Keratinocyte (primary cell): ENCODE data around the gene FAM120A. TPM values are rescaled to one million over a fixed set of nuclear protein-coding genes. Genes with fewer than 3 reads are reported as not detected.

Experiments
- DNase-seq: peaks from one replicate; pipeline ENCODE4 v3.0.0-alpha.2; 2011; ENCODE audit warnings: low read depth, missing footprints, low spot score
- FAIRE-seq: peaks from 2 replicates; lab custom pipeline; 2011; peaks lifted over from hg19 to GRCh38; lab: Jason Lieb, UNC
- H2AFZ ChIP-seq: 2 replicates; pipeline ENCODE4 v1.6.0; 2012; ENCODE audit warnings: low read length, control low read depth, inconsistent platforms; ENCODE audit not compliant: control insufficient read depth
- H3K27ac ChIP-seq: 2 replicates; pipeline ENCODE4 v1.5.1; 2011; ENCODE audit warnings: low read length; ENCODE audit not compliant: control insufficient read depth, insufficient read depth
- H3K27me3 ChIP-seq: 3 replicates; pipeline ENCODE4 v1.6.0; 2011; ENCODE audit warnings: low read length; ENCODE audit not compliant: control insufficient read depth, insufficient read depth; ENCODE audit errors: extremely low read depth
- H3K36me3 ChIP-seq, 2 experiments: 2 replicates in 1 of 2; 3 replicates in 1 of 2; pipeline ENCODE4 v1.5.1; 2011; ENCODE audit warnings: low read length in 2 of 2, mild to moderate bottlenecking in 1 of 2; ENCODE audit not compliant: control insufficient read depth in 2 of 2, insufficient read depth in 2 of 2; ENCODE audit errors: extremely low read depth in 1 of 2
- H3K4me1 ChIP-seq: 3 replicates; pipeline ENCODE4 v1.5.1; 2011; ENCODE audit warnings: low read length; ENCODE audit not compliant: control insufficient read depth, insufficient read depth; ENCODE audit errors: extremely low read depth
- H3K4me2 ChIP-seq: 3 replicates; pipeline ENCODE4 v1.6.0; 2011; ENCODE audit warnings: low read depth, low read length; ENCODE audit not compliant: control insufficient read depth, insufficient read depth; ENCODE audit errors: extremely low read depth
- H3K4me3 ChIP-seq, 3 experiments: fragments of 200-600 bp in 1 of 3; sonication (generic) in 1 of 3; 2 replicates in 2 of 3; 3 replicates in 1 of 3; pipeline ENCODE4 v1.5.1; 2011 to 2016; ENCODE audit warnings: low read length in 3 of 3, mild to moderate bottlenecking in 3 of 3, control low read depth in 2 of 3, inconsistent platforms in 1 of 3, low read depth in 1 of 3, mixed read lengths in 1 of 3, mixed run types in 1 of 3, moderate library complexity in 1 of 3; ENCODE audit not compliant: control insufficient read depth in 2 of 3, insufficient read depth in 2 of 3; ENCODE audit errors: extremely low read depth in 1 of 3
- H3K79me2 ChIP-seq: 2 replicates; pipeline ENCODE4 v1.6.0; 2012; ENCODE audit warnings: low read length; ENCODE audit not compliant: control insufficient read depth, insufficient read depth
- H3K9ac ChIP-seq: 3 replicates; pipeline ENCODE4 v1.6.0; 2011; ENCODE audit warnings: low read length; ENCODE audit not compliant: control insufficient read depth, insufficient read depth; ENCODE audit errors: extremely low read depth
- H3K9me1 ChIP-seq: 3 replicates; pipeline ENCODE4 v1.6.0; 2011; ENCODE audit warnings: low read length; ENCODE audit not compliant: control insufficient read depth, insufficient read depth; ENCODE audit errors: extremely low read depth
- H3K9me3 ChIP-seq: 2 replicates; pipeline ENCODE4 v1.5.1; 2012; ENCODE audit warnings: low read depth, low read length; ENCODE audit not compliant: control insufficient read depth
- H4K20me1 ChIP-seq: 3 replicates; pipeline ENCODE4 v1.6.0; 2011; ENCODE audit warnings: low read length; ENCODE audit not compliant: control insufficient read depth, insufficient read depth; ENCODE audit errors: extremely low read depth
- CTCF ChIP-seq, 3 experiments: IDR thresholded peaks in 1 of 3; conservative IDR thresholded peaks in 1 of 3; optimal IDR thresholded peaks in 1 of 3; 2 replicates in 2 of 3; 3 replicates in 1 of 3; pipeline versions ENCODE3 to v1.5.1; 2011; ENCODE audit warnings: low read length in 3 of 3, mild to moderate bottlenecking in 3 of 3, moderate library complexity in 2 of 3, control low read depth in 1 of 3, inconsistent platforms in 1 of 3; ENCODE audit not compliant: insufficient read depth in 2 of 3; ENCODE audit errors: extremely low read depth in 1 of 3
- EZH2 ChIP-seq: IDR thresholded peaks from one replicate; pipeline ENCODE4 v1.6.1; 2012; ENCODE audit warnings: inconsistent platforms, mild to moderate bottlenecking, low read length, moderate library complexity
- dilution Hi-C: fragments of 300-500 bp; cut with MboI; formaldehyde crosslinking; loops from one replicate; pipeline ENCODE4 v1.7.0; 2020; ENCODE audit warnings: low sequenced_read_pairs; ENCODE audit not compliant: extremely low pct_ligation_motif_present
- polyA plus RNA-seq, 5 experiments: library from polyadenylated mRNA; depleted of rRNA in 3 of 5; stranded (reverse) in 3 of 5; stranded (forward) in 1 of 5; unstranded in 1 of 5; fragments of >200 nt; gene quantifications; 1 replicate in 1 of 5; 2 replicates in 3 of 5; 3 replicates in 1 of 5; pipeline versions ENCODE4 v1.2.1 to v1.2.3, GENCODE V29; 2011 to 2012; ENCODE audit warnings: missing spikeins in 2 of 5, low read depth in 1 of 5, low replicate concordance in 1 of 5

Gene FAM120A
- polyA plus RNA-seq, 1 donor (not counting 4 experiments of a cell fraction or from before 2014, with no cell fraction given) = 79.2 TPM

- Histone ChIP-seq H3K79me2 (peaks cover 7% of the 10 kb centered on the region), H3K27ac (peak overlapping the region; percentile 16), H2AFZ (no peak overlapping the region), H3K36me3 (peaks cover 18 to 19% of the 10 kb centered on the region in 2 experiments), H3K27me3 (no peaks in the 10 kb centered on the region), H3K9me1 (no peaks in the 10 kb centered on the region), H3K4me2 (no peak overlapping the region), H3K9me3 (no peaks in the 10 kb centered on the region), H4K20me1 (no peaks in the 10 kb centered on the region), H3K4me3 (no peak overlapping the region), H3K9ac (no peak overlapping the region), H3K4me1 (peaks cover 24% of the 10 kb centered on the region)
- no peak for FAIRE-seq
- TF ChIP-seq EZH2 = no peak
- TF ChIP-seq CTCF (optimal IDR thresholded peaks at IDR 0.05 in 1 of 3, IDR thresholded peaks at IDR 0.05 in 1 of 3, conservative IDR thresholded peaks at IDR 0.05 in 1 of 3; ENCODE audit: extremely low read depth in 1 of 3, insufficient read depth in 2 of 3, low read length in 3 of 3) = no peak
- dilution Hi-C loops = no loop called here
- no peak for DNase-seq
Measured at GRCh38 chr9:93541581-93542349, 90.3 kb downstream of the FAM120A start.

- no peak overlapping the region for H3K9ac ChIP-seq
- dilution Hi-C loops = no loop called here
- FAIRE-seq (no peak), DNase-seq (peak; percentile 17)
- H3K4me1 ChIP-seq = peaks cover 24% of the 10 kb centered on the region
- no peak overlapping the region for H2AFZ ChIP-seq
- TF ChIP-seq CTCF (optimal IDR thresholded peaks at IDR 0.05 in 1 of 3, IDR thresholded peaks at IDR 0.05 in 1 of 3, conservative IDR thresholded peaks at IDR 0.05 in 1 of 3; ENCODE audit: extremely low read depth in 1 of 3, insufficient read depth in 2 of 3, low read length in 3 of 3) (no peak), EZH2 (no peak)
- H3K36me3 ChIP-seq = peaks cover 15 to 18% of the 10 kb centered on the region in 2 experiments
- no peaks in the 10 kb centered on the region for H3K9me1 ChIP-seq
- peak overlapping the region; percentile 5 for H3K27ac ChIP-seq
- no peaks in the 10 kb centered on the region for H4K20me1 ChIP-seq
- H3K9me3 ChIP-seq = no peaks in the 10 kb centered on the region
- H3K4me2 ChIP-seq = no peak overlapping the region
- H3K79me2 ChIP-seq = peaks cover 7% of the 10 kb centered on the region
- no peaks in the 10 kb centered on the region for H3K27me3 ChIP-seq
- H3K4me3 ChIP-seq = no peak overlapping the region
Measured at GRCh38 chr9:93543117-93543516, 91.6 kb downstream of the FAM120A start.
